Fibroblast of peridontal ligament (primary cell): Measurements from ENCODE around the gene DPAGT1.
"Not testable (repeated sequence)": the region's sequence is repeated elsewhere in the genome, so short reads cannot be mapped to it uniquely, and the experiment has no call there.

ENCODE experiments used
- DNase-seq: peaks from one replicate; pipeline ENCODE4 v3.0.0-alpha.2; 2010; ENCODE audit errors: extremely low read depth

Gene DPAGT1

GRCh38 chr11:119115484-119116234 is 14.0 kb upstream of the DPAGT1 start:
- DNase-seq = no peak

- DNase-seq = no peak
These were observed 12.7 kb upstream of the DPAGT1 start for GRCh38 chr11:119114351-119114750.

- no peak for DNase-seq
These were observed 12.1 kb upstream of the DPAGT1 start for GRCh38 chr11:119113716-119114115.

GRCh38 chr11:119112314-119113020 is 10.8 kb upstream of the DPAGT1 start:
- no peak for DNase-seq

- no peak for DNase-seq
These were observed 9.8 kb upstream of the DPAGT1 start for GRCh38 chr11:119111361-119111925.

GRCh38 chr11:119110439-119110838 is 8.8 kb upstream of the DPAGT1 start:
- no peak for DNase-seq

GRCh38 chr11:119109843-119110242 is 8.2 kb upstream of the DPAGT1 start:
- DNase-seq = no peak

- DNase-seq = no peak
These were observed 7.2 kb upstream of the DPAGT1 start for GRCh38 chr11:119108857-119109221.

- no peak for DNase-seq
These were observed 6.6 kb upstream of the DPAGT1 start for GRCh38 chr11:119108146-119108856.

- DNase-seq = no peak
These were observed 6.0 kb upstream of the DPAGT1 start for GRCh38 chr11:119107538-119108145.

GRCh38 chr11:119106564-119107537 is 5.2 kb upstream of the DPAGT1 start, which contains the start of gene C2CD2L:
TSS of gene C2CD2L (plus strand) at chr11:119107344. CDS start at chr11:119107742, 398 bp downstream.
- DNase-seq = peak; percentile 82

- DNase-seq = no peak
These were observed 2.1 kb upstream of the DPAGT1 start for GRCh38 chr11:119103793-119104192.

- not testable (repeated sequence) for DNase-seq
These were observed 1.6 kb upstream of the DPAGT1 start for GRCh38 chr11:119103161-119103664.

- DNase-seq = no peak
These were observed 477 bp downstream of the DPAGT1 start for GRCh38 chr11:119100994-119101758.

GRCh38 chr11:119100246-119100970 is 1.2 kb downstream of the DPAGT1 start:
- DNase-seq = peak; percentile 63

GRCh38 chr11:119099711-119100110 is 1.9 kb downstream of the DPAGT1 start:
- DNase-seq = no peak

GRCh38 chr11:119095066-119095880 is 6.4 kb downstream of the DPAGT1 start:
- DNase-seq = peak; percentile 99

GRCh38 chr11:119094816-119095065 is 6.9 kb downstream of the DPAGT1 start:
- DNase-seq = peak; percentile 77
